ENCODE data around the gene CRYBB3.

DNA sequence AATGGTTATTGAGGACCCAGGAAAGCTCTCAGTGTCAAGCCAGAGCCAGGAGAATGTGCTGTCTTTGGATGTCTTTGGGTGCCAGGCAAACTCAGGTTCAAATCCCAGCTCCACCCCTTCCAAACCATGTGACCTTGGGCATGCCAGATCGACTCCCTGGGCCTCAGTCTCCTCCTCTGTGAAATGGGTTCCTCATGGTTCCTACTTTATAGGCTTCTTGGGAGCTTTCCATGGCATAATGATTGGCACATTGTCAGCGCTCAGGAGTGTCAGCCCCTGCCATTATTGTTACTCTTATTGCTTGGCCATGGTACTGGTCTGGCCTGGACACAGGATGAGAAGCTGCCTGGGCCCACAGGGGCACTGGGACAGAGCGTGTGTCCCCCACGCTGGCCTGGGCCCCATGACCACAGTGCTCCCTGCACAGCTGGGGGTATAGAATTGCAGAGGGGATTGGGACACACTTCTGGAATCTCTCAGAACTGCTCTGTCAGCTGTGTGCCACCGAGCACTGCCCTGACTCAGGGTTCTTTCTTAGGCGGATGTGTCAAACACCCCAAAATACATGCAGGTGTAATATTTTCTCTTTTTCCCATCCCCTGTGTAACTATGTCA, 37.6 kb upstream of the CRYBB3 start:
- TF ChIP-seq POLR2A (IDR thresholded peaks at IDR 0.05) (no peak), POLR2AphosphoS5 (IDR thresholded peaks at IDR 0.05) (no peak)
- TF ChIP-seq, protein P1, sequence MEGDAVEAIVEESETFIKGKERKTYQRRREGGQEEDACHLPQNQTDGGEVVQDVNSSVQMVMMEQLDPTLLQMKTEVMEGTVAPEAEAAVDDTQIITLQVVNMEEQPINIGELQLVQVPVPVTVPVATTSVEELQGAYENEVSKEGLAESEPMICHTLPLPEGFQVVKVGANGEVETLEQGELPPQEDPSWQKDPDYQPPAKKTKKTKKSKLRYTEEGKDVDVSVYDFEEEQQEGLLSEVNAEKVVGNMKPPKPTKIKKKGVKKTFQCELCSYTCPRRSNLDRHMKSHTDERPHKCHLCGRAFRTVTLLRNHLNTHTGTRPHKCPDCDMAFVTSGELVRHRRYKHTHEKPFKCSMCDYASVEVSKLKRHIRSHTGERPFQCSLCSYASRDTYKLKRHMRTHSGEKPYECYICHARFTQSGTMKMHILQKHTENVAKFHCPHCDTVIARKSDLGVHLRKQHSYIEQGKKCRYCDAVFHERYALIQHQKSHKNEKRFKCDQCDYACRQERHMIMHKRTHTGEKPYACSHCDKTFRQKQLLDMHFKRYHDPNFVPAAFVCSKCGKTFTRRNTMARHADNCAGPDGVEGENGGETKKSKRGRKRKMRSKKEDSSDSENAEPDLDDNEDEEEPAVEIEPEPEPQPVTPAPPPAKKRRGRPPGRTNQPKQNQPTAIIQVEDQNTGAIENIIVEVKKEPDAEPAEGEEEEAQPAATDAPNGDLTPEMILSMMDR (IDR thresholded peaks at IDR 0.05 in 8 of 11, conservative IDR thresholded peaks at IDR 0.05 in 3 of 11) = no peak

Measured in spleen (tissue), 7 donors.